Activated CD4-positive, alpha-beta T cell treated with anti-CD3 and anti-CD28 coated beads, Interleukin-2, Interleukin-6, amounts not matched to agents 100 ng/mL and 50 ng/mL, durations not matched to agents 16 hours and 8 hours (primary cell): ENCODE results near the gene HPX.

Experiments used
- DNase-seq: peaks from one replicate; pipeline ENCODE4 v3.0.0-alpha.2; 2020

Gene HPX

DNA sequence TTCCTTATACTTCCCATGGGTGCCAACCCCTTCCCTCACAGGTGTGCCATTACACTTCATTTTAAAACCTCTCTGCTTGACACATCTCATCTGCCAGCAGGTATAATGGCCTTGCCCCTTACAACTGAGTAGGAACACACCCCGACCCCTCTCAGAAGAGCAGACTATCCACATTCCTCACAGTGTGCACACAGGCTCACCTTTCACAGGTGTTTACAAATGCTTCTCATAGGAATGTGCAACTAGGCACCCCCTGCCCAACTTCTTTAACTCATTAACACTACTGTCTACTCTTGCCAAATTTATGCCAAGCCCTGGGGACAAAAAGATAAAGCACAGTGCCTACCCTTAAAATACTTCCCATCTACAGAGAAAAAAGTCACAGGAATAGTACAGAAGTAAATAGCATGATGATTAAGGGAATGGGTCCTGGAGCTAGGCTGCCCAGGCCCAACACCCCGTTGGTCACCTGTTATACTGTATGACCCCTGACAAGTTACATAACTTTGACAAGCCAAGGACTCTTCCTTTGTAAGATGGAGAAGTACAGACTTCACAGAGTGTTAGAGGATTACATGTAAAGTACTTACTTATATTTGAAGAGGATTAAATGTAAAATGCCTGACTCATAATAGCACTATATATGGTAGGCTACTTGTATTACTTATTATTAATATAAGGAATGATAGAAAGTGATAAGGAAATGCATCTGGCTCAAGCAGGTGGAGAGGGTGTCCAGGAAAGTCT is 17.7 kb upstream of the HPX start:
- DNase-seq: no peak

DNA sequence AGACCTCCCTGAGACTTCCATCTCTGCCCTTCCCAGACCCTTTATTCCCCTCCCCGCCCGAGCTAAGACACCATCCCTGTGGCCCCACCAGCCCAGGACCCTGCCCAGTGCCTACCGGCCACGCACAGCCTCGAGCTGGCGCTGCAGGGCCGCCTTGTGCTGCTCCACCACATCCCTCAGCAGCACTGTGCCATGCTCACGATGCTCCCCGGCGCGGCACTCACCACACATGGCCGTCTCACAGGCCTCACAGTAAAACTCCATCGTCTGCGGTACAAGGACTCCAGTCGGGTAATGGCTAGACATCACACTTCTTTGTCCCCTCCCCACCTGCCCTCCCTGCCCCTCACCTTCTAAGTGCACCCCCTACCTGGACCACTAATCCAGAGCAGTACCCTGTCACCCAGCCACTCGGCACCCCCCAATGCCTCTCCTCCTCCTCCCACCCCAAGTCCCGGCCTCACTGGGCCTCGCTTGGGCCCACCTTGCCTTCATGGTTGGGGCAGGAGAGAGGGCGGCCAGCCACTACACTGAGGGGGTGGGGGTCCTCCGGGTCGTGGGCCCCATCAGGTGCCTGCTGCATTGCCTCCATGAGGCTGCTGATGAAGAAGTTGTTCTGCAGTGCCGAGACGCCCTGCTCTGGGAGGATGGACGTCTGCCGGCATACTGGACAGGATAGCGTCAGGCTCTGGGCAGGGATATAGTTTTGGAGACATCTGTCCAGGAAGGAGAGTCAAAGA is 17.0 kb upstream of the HPX start:
- DNase-seq: no peak

DNA sequence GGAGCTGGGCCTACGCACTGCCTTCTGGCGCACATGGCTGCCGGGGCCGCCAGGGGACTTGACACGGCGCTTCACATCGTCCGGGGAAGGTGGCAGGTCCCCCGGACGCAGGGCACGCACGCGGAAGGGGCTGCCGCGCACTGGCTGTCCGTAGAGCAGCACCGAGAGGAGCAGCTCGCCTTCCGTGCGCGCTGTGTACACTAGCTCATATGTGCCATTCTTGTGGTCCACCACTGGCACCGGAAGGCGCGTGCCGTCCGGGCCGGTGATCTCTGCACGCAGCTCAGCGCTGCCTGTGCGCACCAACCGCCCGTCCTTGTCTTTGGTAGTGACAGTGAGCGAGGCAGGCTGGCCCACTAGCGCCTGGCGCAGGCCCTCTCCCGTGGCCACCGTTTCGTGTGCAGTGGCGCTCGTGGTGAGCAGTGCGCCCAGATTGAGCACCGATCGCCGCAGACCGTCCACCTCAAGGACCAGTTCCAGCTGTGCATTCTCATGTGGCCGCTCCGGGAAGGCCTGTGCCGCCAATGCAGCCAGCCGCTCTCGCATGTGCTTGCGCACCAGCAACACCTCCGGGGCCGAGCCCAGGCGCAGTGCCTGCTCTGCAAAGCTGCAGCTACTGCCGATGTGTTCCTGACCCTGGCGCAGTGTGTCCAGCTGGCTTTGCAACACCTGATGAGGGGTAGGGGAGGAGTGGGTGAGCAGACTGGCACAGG is 15.7 kb upstream of the HPX start:
- no peak for DNase-seq

DNA sequence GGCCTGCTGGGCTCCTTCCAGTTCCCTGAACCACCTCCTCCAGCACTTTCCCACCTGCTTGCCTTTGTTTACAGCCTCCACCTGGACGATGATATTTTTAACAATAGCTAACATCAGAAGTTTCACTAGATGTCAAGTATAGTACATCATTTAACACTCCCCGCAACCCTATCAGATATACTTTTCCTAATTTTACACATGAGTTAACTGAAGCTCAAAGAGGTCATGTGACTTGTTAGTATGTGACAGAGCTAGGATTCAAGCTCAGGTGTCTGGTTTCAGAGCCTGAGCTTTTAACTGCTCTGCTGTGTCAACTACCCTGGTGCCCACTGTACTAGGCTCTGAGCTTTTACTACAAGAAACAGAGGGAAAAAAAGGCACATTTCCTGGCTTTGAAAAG is 14.3 kb upstream of the HPX start:
- DNase-seq: no peak

DNA sequence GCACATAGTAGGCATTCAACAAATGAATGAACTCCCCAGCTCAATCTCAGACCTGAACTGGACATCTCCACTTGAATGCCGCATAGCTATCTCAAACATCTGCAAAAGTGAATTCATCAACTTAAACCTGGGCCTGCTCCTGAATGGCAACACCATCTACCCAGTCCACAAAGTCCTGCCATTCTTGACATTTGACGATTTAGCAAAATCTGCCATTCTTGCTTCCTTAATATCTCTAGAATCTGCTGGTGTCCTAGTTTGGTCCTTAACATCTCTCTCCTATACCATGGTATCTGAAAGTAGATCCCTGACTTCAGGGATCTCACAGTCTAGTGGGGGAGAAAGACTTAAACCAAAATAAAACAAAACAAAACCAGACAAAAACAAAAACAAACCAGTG is 12.4 kb upstream of the HPX start:
- DNase-seq: no peak

DNA sequence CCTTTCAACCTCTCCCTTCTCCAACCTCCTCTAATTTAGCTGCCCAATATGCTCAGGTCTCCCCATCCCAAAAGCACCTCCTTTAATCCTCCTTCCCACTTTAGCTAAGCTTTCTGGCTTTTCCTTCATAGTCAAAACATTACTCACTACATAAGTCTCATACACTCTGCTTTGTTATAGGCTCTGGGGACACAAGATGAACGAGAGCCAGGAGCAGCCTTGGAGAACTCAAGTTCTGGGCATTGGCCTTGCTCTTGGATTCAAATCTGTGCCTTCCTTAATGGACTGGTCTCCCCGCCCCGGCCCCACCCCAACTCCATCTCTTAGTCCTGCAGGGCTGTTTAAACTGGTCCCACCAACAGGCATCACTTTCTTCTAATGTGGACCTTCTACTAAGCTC is 11.4 kb upstream of the HPX start:
- DNase-seq: no peak

DNA sequence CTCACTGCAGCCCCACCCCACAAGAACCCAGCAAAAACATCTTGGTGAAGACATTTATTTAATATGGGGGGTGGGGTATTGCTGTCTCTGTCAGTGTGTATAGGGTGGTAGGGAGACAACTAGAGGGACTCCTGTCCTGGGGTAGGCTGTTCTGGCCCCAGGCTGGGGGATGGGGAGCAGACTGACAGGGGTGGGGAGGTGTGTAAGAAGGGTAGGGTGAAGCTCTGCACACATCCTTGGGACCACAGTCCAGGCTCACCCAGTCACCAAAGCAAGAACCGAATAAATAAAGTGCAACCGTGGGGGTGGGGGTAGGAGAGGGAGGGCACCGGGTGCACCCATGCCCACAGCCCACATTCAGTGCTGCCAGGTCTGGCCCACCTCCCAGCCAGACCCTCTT is 7.8 kb upstream of the HPX start:
- DNase-seq: no peak

DNA sequence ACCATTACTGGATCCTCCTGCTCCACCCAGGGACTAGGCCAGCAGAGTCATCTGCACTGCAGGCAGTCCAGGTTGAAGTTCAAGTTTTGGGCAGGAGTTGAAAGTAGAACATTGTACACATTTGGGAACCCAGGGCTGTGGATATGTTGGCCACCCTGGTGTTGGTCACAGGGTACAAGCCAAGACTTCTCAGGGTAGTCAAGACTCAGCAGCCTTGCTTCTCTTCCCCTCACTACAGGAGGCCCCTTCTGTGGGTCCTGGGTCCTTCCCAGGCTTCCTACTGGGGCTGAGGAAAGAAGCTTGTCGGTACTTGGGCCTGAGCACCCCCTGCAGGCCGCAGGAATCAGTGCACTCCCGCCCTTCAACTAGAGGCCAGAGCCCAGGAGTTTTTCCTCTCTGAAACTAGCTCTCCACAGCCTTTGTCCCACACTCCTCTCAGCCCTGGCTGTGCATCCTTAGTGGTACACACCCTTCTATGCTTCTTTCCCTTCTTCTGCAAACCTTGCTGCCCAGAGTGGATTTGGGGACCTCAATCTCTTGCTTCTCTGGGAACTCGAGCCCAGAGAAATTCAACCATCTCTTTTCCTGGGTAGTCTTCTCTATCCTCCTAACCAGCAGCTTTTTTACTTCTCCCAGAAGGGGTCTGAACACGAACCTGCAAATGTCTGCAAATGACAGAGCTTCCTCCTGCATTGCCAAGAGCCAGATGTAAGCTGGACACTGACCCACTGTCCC is 2.6 kb upstream of the HPX start:
- DNase-seq: peak; percentile 63

DNA sequence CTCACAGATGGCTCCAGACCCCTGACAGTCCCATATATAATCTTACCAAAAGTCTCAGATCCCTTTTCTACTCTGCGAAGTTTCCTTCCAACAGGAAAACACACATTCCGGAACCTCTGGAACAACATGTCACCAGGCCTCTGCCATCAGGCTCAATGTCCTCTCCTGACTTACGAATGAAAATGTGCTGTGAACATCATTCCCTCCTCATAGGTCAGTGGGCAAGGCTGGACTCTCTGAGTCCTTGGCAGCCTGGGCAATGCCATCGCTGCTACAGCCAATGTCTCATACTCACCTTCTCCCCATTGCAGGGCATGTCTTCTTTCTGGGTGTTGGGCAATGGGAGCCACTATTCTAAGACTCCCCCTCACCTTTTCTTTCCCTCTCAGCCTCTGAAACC is 1.7 kb upstream of the HPX start:
- DNase-seq: no peak

DNA sequence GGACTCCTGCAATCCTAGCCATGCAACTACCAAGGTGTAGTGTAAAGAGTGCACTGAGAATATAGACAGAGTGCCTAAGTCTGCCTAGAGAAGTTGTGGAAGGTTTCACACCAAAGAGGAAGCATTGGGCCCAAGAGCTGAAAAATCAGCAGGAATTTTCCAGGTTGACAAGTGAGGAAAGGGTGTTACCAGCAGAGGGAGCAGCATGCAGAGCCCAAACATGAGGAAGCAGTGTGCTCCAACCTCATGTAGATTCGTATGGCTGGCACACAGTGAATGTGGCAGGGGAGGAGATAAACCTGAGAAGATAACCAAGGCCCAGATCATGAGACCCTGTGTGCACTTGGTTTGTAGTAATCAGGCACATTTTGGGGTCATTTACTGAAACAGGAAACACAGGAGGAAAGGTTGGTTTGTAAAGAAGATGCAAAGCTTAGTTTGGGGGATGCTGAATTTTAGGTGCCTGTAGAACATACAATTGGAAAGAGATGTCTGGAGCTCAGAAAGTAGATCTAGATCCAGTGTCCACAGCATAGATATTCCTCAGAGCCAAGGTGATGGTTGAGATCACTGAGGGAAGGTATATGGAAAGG is 1.7 kb downstream of the HPX start:
- DNase-seq: peak; percentile 41

DNA sequence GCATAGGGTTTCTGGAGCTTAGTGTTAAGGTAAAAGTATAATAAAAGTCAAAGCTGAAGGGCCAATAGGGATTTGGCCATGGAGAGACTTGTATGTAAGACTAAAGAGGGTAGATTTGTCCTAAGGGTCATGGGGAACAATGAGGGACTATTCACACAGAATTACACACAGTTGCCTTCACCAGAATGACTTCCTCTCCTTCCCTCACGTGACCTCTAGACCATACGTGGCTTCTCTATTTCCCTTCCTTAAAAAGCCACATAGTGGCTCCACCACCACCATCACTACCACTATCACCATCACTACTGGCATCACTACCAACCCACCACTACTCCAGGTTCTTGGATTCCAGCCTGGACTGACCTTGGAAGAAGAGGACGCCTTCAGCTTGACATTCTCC is 2.8 kb downstream of the HPX start:
- DNase-seq: peak; percentile 23

DNA sequence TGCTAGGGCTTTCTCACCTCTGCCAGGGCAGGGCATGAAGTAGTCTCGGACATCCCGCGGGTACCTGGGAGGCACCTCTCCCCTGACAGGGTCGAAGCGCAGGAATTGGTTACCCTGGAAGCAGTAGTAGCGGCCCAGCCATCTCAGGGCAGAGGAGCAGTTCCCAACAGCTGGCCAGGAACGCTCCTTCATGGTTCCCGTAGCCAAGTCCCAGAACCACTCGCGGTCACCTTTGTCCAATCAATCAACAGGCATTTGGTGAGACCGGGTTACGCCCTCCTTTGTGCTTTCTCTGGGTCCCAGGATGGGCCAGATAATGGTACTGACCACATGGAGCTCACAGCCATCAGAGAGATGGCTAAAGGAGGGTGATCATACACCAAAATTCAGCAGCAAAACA is 3.4 kb downstream of the HPX start:
- DNase-seq: no peak

DNA sequence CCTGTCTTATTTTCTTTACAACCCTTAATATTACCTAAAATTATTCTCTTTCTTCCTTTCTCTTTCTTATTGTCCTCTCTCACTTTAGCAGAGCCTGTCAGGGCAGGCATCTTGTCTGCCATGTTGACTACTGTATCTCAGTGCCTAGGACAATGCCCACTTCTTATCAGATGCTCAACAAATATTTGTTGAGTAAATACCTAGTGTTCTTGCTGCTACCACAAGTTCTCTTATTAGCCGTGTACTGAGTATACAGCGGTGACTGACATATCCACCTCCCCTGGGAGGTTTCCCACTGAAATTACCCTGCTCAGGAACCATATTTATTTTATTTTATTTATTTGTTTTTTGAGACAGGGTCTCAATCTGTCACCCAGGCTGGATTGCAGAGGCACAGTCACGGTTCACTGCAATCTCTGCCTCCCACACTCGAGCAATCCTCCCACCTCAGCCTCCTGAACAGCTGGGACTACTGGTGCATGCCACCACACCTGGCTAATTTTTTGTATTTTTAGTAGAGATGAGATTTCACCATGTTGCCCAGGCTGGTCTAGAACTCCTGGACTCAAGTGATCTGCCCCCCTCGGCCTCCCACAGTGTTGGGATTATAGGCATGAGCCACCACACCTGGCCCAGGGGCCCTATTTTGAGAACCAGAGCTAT is 6.7 kb downstream of the HPX start:
- no peak for DNase-seq

DNA sequence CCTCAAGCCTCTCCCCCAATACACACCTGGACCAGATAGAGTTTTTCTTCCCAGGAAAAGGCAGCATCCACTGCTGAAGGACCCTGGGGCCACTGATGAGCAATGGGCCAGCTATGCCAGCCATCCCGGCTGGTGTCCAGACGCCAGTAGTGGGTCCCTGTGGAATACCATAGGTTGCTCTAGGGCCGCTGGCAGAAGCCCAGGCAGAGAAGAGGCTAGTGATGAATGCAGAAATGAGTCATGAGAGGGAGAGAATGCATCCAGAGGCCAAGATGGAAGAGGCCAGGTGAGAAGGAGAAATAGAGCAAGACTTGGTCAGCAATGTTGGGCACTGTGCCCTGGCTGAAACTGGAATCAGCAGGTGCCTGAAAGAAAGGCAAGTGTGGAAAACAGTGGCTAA is 8.9 kb downstream of the HPX start:
- no peak for DNase-seq

DNA sequence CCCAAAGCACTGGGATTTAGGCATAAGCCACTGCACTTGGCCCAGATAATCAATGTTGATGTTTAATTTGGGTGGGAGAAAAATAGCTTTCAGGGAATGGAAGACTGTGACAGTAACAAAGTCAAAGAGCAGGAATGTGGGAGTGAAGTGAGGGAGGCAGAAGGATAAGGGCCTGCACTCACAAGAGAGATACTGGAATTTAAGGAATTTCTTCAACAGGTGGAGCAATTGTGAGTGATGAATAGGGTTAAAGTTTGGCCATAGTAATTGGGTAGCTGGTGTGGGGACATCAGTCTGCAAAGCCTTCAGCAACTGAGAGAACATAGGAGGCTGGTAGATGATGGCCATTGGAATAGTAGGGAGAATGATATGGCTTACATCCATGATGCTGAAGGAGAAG is 13.3 kb downstream of the HPX start:
- DNase-seq: no peak

DNA sequence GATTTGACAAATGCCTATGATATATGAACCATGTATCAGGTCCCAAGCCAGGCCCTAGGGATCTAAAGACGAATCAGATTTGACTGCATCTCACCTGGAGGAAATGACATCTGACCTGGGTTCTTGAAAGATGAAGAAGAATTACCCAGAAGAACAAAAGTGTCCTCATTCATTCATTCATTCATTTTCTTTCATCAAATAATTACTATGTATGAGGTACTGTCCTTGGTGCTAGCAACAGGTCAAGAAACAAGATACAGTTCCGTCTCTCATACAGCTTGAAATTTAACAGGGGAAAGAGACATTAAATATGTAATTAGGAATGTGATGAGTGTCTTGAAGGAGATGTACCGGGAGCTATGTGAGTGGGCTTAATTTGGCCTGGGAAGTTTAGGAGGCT is 20.1 kb downstream of the HPX start:
- no peak for DNase-seq

DNA sequence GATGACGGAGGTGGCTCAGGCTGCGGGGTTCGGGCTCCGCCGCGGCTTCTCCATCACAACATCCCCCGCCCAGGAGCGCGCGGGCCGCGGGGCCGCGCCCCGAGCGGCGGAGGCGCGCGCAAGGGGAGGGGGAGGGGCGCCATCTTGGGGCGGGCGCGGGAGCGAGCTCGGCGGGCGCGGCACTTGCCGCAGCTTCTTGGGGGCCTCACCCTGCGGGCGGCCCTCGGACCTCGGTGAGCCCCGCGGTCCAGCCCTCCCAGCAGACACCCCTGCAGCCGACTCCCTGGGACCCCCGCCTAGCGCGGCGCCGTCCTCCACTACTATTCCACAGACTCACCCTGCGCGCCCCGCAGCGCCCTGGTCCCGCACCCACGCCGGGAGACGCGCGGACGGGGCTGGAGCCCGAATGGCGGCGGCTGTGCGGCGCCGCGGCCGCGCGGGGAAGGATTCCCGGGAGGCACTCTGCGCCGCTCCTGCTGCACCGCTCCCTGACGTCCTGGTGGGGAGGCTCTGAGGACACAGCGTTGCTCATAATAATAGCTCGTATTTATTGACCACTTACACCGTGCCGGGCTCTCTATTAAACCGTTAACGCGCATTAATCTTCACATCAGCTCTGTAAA is 21.7 kb downstream of the HPX start, which contains the start of gene APBB1:
Gene APBB1, minus strand, starts transcription at position 86 of the 623 bp plus-strand sequence. CDS start 7,747 bp downstream, outside the sequence.
- DNase-seq: peak; percentile 75

DNA sequence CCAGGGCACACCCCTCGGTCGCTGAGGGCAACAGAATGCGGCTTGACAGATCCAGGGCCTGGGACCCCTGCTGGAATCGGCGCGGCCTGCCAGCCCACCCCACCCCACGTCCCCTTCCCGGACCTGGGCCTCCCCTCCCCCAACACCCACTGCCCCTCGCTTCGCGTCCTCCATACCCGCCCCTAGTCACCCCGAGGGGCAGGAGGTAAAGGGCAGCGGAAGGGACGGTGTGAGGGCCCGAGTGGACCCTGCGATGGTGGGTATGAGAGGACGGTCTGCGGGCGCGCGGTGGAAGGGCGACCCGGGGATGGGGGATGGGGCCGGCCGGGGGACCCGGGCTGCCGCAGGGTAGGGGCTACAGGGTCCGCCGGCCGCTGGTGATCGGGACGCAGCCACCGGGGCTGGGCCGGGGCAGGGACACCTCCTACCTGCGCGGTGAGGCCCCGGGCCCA is 22.2 kb downstream of the HPX start:
- no peak for DNase-seq

DNA sequence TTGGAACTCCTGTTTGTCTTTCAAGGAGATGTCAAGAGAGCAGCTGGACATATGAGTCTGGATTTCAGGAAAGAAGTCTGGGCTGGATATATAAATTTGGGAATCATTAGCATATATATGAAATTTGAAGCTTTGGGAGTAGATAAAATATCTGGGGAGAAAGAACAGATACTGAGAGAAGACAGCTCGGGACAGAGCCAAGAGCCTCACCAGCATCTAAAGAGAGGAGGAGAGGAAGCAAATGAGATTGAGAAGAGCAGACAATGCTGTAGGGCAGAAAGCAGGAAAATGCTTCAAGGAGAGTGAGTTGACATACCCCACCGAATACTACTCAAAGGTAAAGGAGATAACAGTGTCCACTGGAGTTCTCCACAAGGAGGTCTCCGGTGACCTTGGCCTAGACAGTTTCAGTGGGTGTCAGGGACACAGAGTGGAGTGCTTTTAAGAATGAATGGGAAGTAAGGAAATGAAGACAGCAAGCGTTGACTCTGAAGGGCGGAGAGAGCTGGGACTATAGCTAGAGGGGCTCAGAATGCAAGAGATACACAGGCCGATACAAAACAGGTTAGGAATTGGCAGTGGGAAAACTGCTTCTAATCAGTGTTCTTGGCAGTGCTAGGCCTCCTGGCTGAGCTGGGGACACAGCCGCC is 22.8 kb downstream of the HPX start:
- DNase-seq: no peak

DNA sequence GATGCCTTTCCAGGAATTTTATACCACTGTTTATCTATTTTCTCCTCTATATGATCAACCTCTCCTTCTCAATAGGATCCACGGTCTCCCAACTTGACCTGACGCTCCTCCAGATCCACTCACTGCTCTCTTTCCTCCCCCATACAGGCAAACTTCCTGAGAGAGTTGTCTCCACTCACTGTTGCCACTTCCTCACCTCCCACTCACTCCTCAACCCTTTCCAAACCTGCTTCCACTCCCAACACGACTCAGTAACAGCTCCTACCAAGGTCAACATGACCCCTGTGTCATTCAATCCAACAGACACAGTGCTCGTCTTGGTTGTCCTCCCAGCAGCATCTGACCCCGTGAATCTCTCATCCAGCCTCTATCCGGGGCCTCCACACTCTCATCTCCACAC is 25.0 kb downstream of the HPX start:
- DNase-seq: no peak

DNA sequence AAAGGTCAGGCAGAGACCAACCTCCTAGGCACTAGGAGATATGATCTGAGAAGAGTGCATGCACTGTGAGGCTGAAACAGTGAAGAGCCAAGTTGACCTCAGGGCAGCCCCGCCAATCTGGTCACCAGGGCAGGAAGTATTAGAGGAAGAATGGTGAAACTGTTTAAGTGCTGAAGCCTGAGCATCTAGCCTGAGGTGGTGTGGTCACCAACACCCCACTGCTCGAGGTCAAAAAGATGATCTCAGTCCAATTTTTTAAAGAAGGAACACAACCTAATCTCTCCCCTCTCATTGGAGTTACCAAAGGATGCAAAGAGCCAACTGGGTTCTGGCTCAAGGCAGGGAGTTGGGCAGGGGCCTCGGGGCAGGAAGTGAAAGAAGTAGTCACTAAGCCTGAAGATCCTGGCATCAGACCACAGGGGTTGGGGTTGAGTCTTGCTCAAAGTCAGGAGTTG is 25.9 kb downstream of the HPX start:
- DNase-seq: peak; percentile 54
